Keratinocyte (primary cell): ENCODE measurements around the gene POU6F1. TPM values are rescaled to one million over a fixed set of nuclear protein-coding genes. Genes with fewer than 3 reads are reported as not detected.

Source experiments
- DNase-seq: peaks from one replicate; pipeline ENCODE4 v3.0.0-alpha.2; 2011; ENCODE audit warnings: low read depth, missing footprints, low spot score
- FAIRE-seq: peaks from 2 replicates; lab custom pipeline; 2011; peaks lifted over from hg19 to GRCh38; lab: Jason Lieb, UNC
- H2AFZ ChIP-seq: 2 replicates; pipeline ENCODE4 v1.6.0; 2012; ENCODE audit warnings: low read length, control low read depth, inconsistent platforms; ENCODE audit not compliant: control insufficient read depth
- H3K27ac ChIP-seq: 2 replicates; pipeline ENCODE4 v1.5.1; 2011; ENCODE audit warnings: low read length; ENCODE audit not compliant: control insufficient read depth, insufficient read depth
- H3K27me3 ChIP-seq: 3 replicates; pipeline ENCODE4 v1.6.0; 2011; ENCODE audit warnings: low read length; ENCODE audit not compliant: control insufficient read depth, insufficient read depth; ENCODE audit errors: extremely low read depth
- H3K36me3 ChIP-seq, 2 experiments: 2 replicates in 1 of 2; 3 replicates in 1 of 2; pipeline ENCODE4 v1.5.1; 2011; ENCODE audit warnings: low read length in 2 of 2, mild to moderate bottlenecking in 1 of 2; ENCODE audit not compliant: control insufficient read depth in 2 of 2, insufficient read depth in 2 of 2; ENCODE audit errors: extremely low read depth in 1 of 2
- H3K4me1 ChIP-seq: 3 replicates; pipeline ENCODE4 v1.5.1; 2011; ENCODE audit warnings: low read length; ENCODE audit not compliant: control insufficient read depth, insufficient read depth; ENCODE audit errors: extremely low read depth
- H3K4me2 ChIP-seq: 3 replicates; pipeline ENCODE4 v1.6.0; 2011; ENCODE audit warnings: low read depth, low read length; ENCODE audit not compliant: control insufficient read depth, insufficient read depth; ENCODE audit errors: extremely low read depth
- H3K4me3 ChIP-seq, 3 experiments: fragments of 200-600 bp in 1 of 3; sonication (generic) in 1 of 3; 2 replicates in 2 of 3; 3 replicates in 1 of 3; pipeline ENCODE4 v1.5.1; 2011 to 2016; ENCODE audit warnings: low read length in 3 of 3, mild to moderate bottlenecking in 3 of 3, control low read depth in 2 of 3, inconsistent platforms in 1 of 3, low read depth in 1 of 3, mixed read lengths in 1 of 3, mixed run types in 1 of 3, moderate library complexity in 1 of 3; ENCODE audit not compliant: control insufficient read depth in 2 of 3, insufficient read depth in 2 of 3; ENCODE audit errors: extremely low read depth in 1 of 3
- H3K79me2 ChIP-seq: 2 replicates; pipeline ENCODE4 v1.6.0; 2012; ENCODE audit warnings: low read length; ENCODE audit not compliant: control insufficient read depth, insufficient read depth
- H3K9ac ChIP-seq: 3 replicates; pipeline ENCODE4 v1.6.0; 2011; ENCODE audit warnings: low read length; ENCODE audit not compliant: control insufficient read depth, insufficient read depth; ENCODE audit errors: extremely low read depth
- H3K9me1 ChIP-seq: 3 replicates; pipeline ENCODE4 v1.6.0; 2011; ENCODE audit warnings: low read length; ENCODE audit not compliant: control insufficient read depth, insufficient read depth; ENCODE audit errors: extremely low read depth
- H3K9me3 ChIP-seq: 2 replicates; pipeline ENCODE4 v1.5.1; 2012; ENCODE audit warnings: low read depth, low read length; ENCODE audit not compliant: control insufficient read depth
- H4K20me1 ChIP-seq: 3 replicates; pipeline ENCODE4 v1.6.0; 2011; ENCODE audit warnings: low read length; ENCODE audit not compliant: control insufficient read depth, insufficient read depth; ENCODE audit errors: extremely low read depth
- EZH2 ChIP-seq: IDR thresholded peaks from one replicate; pipeline ENCODE4 v1.6.1; 2012; ENCODE audit warnings: inconsistent platforms, mild to moderate bottlenecking, low read length, moderate library complexity
- dilution Hi-C: fragments of 300-500 bp; cut with MboI; formaldehyde crosslinking; loops from one replicate; pipeline ENCODE4 v1.7.0; 2020; ENCODE audit warnings: low sequenced_read_pairs; ENCODE audit not compliant: extremely low pct_ligation_motif_present
- polyA plus RNA-seq, 5 experiments: library from polyadenylated mRNA; depleted of rRNA in 3 of 5; stranded (reverse) in 3 of 5; stranded (forward) in 1 of 5; unstranded in 1 of 5; fragments of >200 nt; gene quantifications; 1 replicate in 1 of 5; 2 replicates in 3 of 5; 3 replicates in 1 of 5; pipeline versions ENCODE4 v1.2.1 to v1.2.3, GENCODE V29; 2011 to 2012; ENCODE audit warnings: missing spikeins in 2 of 5, low read depth in 1 of 5, low replicate concordance in 1 of 5
- TF ChIP-seq, protein P1 (sequence below), 3 experiments: IDR thresholded peaks in 1 of 3; conservative IDR thresholded peaks in 1 of 3; optimal IDR thresholded peaks in 1 of 3; 2 replicates in 2 of 3; 3 replicates in 1 of 3; pipeline versions ENCODE3 to v1.5.1; 2011; ENCODE audit warnings: low read length in 3 of 3, mild to moderate bottlenecking in 3 of 3, moderate library complexity in 2 of 3, control low read depth in 1 of 3, inconsistent platforms in 1 of 3; ENCODE audit not compliant: insufficient read depth in 2 of 3; ENCODE audit errors: extremely low read depth in 1 of 3

POU6F1 gene
- polyA plus RNA-seq, 1 donor (not counting 4 experiments of a cell fraction or from before 2014, with no cell fraction given): 0.42 TPM

- no peak for DNase-seq
- H3K36me3 ChIP-seq: no peaks in the 10 kb centered on the region
- H4K20me1 ChIP-seq: no peaks in the 10 kb centered on the region
- no peak overlapping the region for H3K4me3 ChIP-seq
- H3K27me3 ChIP-seq: peaks cover 3% of the 10 kb centered on the region
- H3K4me2 ChIP-seq: no peak overlapping the region
- no peak overlapping the region for H3K9ac ChIP-seq
- H3K79me2 ChIP-seq: no peaks in the 10 kb centered on the region
- H3K9me3 ChIP-seq: no peaks in the 10 kb centered on the region
- TF ChIP-seq, protein P1, sequence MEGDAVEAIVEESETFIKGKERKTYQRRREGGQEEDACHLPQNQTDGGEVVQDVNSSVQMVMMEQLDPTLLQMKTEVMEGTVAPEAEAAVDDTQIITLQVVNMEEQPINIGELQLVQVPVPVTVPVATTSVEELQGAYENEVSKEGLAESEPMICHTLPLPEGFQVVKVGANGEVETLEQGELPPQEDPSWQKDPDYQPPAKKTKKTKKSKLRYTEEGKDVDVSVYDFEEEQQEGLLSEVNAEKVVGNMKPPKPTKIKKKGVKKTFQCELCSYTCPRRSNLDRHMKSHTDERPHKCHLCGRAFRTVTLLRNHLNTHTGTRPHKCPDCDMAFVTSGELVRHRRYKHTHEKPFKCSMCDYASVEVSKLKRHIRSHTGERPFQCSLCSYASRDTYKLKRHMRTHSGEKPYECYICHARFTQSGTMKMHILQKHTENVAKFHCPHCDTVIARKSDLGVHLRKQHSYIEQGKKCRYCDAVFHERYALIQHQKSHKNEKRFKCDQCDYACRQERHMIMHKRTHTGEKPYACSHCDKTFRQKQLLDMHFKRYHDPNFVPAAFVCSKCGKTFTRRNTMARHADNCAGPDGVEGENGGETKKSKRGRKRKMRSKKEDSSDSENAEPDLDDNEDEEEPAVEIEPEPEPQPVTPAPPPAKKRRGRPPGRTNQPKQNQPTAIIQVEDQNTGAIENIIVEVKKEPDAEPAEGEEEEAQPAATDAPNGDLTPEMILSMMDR (optimal IDR thresholded peaks at IDR 0.05 in 1 of 3, IDR thresholded peaks at IDR 0.05 in 1 of 3, conservative IDR thresholded peaks at IDR 0.05 in 1 of 3; ENCODE audit: extremely low read depth in 1 of 3, insufficient read depth in 2 of 3, low read length in 3 of 3): no peak
- TF ChIP-seq EZH2: no peak
- dilution Hi-C loops: no loop called here
- no peak overlapping the region for H2AFZ ChIP-seq
- H3K9me1 ChIP-seq: no peaks in the 10 kb centered on the region
- no peak overlapping the region for H3K27ac ChIP-seq
- H3K4me1 ChIP-seq: no peaks in the 10 kb centered on the region
- FAIRE-seq: no peak
Measured at GRCh38 chr12:51190820-51191219, 27.0 kb downstream of the POU6F1 start.

DNA sequence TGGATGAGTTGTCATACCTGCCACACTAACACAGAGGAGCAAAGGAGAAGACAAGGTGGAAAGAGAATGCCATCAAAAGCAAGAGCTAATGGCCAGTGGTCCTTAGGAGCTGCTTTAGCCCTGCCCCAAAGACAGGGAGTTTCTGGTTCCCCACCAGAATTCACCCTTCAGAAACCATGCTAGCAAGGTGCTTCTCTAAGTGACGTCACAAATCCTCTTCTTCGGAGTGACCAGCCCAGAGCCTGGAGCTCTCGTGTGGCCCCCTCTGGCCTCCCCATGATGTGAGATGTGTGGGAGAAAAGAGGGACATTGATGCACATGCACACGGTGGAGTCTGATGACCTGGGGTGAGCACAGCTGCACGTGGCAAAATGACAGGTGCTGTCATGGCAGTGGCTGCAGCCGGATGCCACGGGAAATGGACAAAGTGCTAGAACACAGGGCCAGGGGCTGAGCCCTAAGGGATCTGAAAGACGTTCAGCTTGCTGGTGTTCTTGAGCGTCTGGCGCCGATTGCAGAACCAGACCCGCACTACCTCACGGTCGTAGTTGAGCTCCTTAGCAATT lies 28.0 kb downstream of the POU6F1 start:
- FAIRE-seq (no peak), DNase-seq (no peak)
- dilution Hi-C loops: no loop called here
- Histone ChIP-seq H3K36me3 (no peaks in the 10 kb centered on the region), H3K4me3 (no peak overlapping the region), H3K4me2 (no peak overlapping the region), H3K9ac (no peak overlapping the region), H3K79me2 (no peaks in the 10 kb centered on the region), H3K4me1 (no peaks in the 10 kb centered on the region), H3K9me1 (no peaks in the 10 kb centered on the region), H3K9me3 (no peaks in the 10 kb centered on the region), H4K20me1 (no peaks in the 10 kb centered on the region), H3K27ac (no peak overlapping the region), H3K27me3 (peaks cover 3% of the 10 kb centered on the region), H2AFZ (no peak overlapping the region)
- TF ChIP-seq EZH2: no peak
- TF ChIP-seq, protein P1 (optimal IDR thresholded peaks at IDR 0.05 in 1 of 3, IDR thresholded peaks at IDR 0.05 in 1 of 3, conservative IDR thresholded peaks at IDR 0.05 in 1 of 3; ENCODE audit: extremely low read depth in 1 of 3, insufficient read depth in 2 of 3, low read length in 3 of 3): no peak
